Measurements from ENCODE around the gene RFNG.
A peak's percentile ranks its signal among the peaks of the same experiment; 100 is the strongest.

RFNG gene

GRCh38 chr17:82077617-82078358 is 26.2 kb upstream of the RFNG start:
- no peak for DNase-seq

DNA sequence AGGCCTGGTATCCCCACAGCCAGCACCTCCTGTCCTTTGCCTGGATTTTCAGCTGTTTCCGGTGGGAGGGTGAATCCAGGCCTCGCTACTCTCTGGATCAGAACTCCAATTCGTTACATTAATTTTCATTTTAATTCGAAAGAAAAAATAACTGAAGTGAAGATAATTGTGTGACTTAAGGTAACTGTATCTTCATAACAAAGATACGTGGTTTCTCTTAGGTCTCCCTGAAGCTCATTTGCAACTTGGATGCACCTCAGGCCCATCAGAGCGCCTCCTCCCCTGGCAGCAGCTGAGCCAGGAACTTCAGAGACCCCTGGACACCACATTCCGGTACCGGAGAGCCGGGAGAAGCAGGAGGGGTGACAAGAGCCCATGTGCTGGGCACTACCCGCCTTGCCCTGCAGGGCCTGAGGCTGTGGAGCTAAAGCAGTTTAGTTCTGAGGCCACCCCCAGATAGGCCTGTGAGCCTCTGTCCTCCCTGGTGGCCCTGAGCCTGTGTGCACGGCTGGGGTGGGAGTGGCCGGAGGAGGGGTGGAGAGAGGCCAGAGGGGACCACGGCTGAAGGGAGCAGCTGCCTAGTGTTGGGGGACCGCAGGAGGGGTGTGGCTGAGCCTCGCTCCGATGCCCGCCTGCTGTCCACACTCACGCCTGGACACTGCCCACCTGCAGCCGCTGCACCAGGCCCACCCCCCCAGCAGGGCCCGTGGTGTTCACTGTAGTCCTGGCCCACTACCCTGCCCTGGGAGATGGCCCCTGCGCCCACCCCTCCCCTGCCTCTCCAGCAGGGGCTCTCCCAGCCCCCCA is 25.4 kb upstream of the RFNG start:
- DNase-seq = no peak

GRCh38 chr17:82076018-82076784 is 24.6 kb upstream of the RFNG start:
- no peak for DNase-seq

DNA sequence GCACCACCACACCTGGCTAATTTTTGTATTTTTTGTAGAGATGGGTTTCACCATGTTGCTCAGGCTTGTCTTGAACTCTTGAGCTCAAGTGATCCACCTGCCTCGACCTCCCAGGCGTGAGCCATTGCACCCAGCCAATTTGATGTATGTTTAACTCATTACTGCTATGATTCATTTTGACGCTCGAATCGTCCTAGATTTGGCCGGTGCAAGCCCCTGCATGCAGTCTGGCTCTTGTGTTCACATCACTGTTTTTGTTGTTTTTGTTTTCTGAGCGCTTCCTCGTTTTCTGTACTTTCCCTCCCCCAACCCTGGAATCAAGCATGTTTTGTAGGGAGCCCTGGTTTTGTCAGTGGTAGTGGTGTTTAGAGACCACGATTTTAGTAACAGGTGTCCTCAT is 21.8 kb upstream of the RFNG start:
- no peak for DNase-seq

- DNase-seq = no peak
Observed at GRCh38 chr17:82072827-82073226, 21.2 kb upstream of the RFNG start.

DNA sequence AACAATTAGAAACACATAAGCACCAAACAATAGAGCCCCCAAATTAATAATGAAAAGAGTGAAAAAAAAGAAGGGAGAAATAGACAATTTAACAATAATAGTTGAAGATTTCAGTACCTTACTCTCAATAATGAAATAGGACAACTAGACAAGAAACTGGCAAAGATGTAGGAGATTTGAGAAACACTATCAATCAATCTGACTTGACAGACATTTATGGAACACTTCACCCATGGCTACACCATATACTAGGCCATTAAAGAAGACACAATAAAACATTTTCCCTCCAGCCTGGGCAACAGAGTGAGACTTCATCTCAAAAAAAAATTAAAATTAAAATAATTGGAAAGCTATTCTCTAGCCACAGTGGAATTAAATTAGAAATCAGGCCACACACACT is 19.0 kb upstream of the RFNG start:
- DNase-seq = no peak

DNA sequence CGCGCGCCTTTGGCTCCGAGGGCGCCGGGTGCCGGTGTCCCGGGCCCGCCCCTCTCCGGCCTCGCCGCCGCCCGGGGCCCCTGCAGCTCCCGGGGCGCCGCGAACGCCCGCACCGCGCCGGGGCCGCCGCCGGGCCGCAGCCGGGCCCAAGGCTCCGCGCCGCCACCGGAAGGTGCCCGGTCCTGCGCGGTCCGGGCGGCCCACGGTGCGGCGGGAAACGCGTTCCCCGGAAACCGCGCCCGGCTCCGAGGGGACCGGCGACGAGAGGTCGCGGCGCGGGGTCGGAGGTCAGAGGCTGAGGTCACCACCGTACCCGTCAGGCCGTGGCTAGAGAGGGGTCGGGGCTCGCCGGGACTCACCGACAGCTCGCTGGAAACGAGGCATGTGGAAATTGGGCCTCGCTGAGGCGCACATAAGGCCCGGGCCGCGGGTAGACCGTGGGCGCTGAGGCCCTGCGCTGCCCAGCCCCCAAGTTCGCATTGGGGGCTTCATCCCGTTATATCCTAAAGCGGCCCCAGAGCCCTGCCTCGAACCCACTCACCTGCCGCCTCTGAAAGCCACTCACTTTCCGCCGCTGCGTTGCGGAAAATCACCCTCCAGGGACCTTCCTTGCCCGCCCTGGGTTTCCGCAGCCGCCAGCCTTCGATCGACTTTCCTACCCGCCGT is 14.2 kb upstream of the RFNG start, which contains the start of gene DUS1L:
Gene DUS1L, minus strand, starts transcription at position 167 of the 666 bp plus-strand sequence. CDS start 745 bp downstream, outside the sequence.
- DNase-seq = peak; percentile 72

- peak; percentile 51 for DNase-seq
Observed at GRCh38 chr17:82065193-82065637, 13.6 kb upstream of the RFNG start.

DNA sequence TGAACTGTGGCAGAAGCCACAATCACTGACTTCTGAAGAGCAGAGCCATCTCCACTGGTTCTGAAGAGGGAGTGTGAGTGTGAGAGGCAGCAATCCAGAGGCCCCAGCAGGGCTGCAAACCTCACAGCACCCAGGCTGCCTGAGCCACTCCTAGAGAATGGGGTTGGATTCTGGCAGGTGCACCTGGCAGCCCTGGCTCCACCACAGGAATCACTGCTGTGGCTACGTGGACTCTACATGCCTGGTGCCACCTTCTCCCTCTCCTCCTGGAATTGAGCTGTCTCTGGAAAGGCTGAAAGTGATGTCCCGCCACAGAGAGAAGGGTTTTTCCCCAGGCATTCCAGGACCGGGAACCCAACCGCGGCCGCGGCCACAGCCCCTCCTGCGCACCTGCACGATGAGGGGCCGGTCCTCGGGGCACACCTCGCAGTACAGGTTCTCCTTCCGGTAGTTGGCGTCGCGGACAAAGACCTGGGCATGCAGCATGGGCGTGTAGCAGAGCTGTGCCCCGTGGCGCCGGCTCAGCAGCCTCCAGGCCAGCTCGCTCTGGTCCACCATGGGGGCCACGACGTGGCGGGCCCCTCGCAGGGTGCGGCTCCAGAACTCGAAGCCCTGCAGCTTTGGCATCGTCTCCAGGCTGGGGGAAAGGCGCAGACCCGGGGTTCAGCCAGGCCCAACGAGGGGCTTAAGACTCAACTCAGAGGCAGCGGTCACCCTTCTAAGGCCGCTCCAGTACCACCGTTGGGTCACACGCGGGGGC is 13.0 kb upstream of the RFNG start:
- no peak for DNase-seq

- DNase-seq = no peak
Observed at GRCh38 chr17:82063424-82064415, 12.1 kb upstream of the RFNG start.

- DNase-seq = no peak
Observed at GRCh38 chr17:82062984-82063368, 11.4 kb upstream of the RFNG start.

- DNase-seq = no peak
Observed at GRCh38 chr17:82062076-82062983, 10.7 kb upstream of the RFNG start.

DNA sequence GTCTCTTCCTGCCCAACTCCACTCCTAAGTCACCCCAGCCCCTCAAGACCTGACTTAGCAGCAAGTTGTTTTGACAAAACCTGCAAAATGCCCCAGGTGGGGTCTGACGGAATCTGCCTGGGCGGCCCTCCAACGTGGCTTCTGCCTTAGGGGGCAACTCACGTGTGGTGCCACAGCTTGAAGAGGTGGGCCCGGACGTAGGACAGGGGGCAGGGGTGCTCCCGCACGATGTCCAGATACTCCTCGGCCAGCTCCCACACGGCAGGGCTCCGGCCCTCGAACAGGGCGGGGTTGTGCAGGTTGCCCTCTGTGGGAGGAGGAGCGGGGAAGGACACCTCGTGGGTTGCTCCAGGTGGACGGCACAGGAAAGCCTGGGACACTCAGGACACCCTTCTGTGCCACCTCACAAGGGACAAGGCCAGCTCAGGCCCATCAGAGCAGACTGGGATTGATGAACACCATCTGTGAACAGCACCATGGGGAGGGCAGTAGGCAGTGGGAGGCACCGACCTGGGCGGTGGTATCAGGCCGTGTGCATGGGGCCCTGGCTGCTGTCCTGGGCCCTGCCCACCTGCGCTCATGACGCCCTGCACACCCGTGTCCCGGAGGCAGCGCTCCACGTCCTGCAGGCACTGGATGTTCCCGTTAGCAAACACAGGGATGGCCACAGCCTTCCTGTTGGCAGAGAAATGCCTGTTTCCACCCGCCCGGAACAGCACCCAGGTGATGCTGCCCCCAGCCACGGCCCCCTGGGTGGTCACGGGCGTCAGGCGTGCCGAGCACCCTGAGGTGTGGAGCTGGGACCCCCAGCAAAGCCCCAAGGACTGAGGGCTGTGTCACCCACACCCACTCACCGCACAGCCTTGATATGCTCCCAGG is 9.7 kb upstream of the RFNG start:
- DNase-seq = no peak

DNA sequence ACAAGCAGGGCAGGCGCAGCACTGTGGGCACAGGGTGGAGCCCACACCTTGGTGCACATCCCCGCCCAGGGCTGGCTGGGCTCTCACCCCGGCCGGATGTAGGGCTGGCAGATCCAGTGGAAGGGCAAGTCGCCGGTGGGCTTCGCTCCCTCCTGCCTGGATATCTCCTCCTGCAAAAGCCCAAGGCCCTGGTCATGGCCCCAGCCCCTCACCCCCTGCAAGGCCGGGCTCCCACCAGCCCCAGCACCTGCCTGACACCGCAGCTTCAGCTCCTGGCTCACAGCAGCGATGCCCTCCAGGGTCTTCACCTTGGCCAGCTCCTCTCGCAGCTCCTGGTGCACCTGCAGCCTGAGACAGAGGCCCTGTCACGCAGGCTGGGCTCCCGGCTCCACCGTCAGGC is 9.0 kb upstream of the RFNG start:
- DNase-seq = no peak

GRCh38 chr17:82060001-82060380 is 8.4 kb upstream of the RFNG start:
- no peak for DNase-seq

DNA sequence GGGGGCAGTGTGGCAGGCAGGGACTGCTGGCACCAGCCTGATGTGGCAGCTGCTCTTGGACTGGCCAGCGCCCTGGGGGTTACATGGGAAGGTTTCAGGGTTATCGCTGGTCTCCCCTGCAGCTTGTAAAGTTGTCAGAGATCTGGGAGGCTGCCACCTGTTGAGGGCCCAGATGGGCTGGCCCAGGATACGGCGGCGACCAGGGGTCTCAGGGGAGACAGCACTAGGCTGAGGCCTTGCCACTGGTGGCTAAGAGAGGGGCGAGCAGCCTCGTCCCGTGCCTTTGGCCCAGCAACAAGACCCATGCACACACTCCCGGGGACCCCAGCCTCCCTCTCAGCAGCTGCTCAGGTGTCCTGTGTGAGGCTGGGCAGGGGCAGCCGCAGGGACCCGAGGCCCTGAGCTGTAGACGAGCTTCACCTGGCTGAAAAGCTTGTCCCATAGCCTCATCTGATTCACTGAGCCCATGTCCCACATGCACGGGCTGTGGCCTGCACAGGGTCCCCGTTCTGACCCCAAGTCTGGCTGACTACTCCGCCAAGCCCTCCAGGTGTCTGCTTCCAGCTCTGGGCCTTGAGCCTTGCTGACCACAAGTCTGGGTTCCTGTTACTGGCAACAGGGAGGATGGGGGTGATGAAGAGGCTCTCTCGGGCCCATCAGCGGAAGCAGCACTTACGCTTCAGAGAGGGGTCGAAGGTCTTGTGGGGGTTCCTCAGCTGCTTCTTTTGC is 7.8 kb upstream of the RFNG start:
- DNase-seq = no peak

DNA sequence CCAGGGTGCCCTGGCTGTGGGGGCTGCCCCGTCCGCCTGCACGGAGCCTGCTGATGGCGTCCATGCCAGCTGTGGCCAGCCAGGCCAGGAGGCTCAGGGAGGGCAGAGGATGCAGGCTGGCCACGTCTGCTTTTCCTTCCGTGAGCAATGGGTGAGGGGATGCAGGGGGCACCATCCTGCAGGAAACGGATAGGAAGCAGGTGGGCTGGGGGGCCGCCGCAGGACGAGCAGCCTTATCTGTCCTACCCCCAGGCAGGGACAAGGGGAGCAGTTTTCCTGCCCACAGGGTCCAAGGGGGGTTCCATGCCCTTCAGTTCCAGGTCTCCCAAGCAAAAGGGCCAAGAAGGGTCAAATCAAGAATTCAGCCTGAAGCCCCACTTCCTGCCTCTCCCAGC is 7.2 kb upstream of the RFNG start:
- no peak for DNase-seq
